T-cell (primary cell): Measurements from ENCODE around the gene BBC3. TPM values are rescaled to one million over a fixed set of nuclear protein-coding genes. Genes with fewer than 3 reads are reported as not detected.

Source experiments
- ATAC-seq, 4 experiments: fragments of 200-7000 bp in 3 of 4; fragments of 150-1000 bp in 1 of 4; cut with Tn5 transposase; replicated peaks in 1 of 4; 1 replicate in 3 of 4; 2 replicates in 1 of 4; pipeline ENCODE4 v1.10.0; 2021; ENCODE audit warnings: moderate library complexity in 3 of 4, mild to moderate bottlenecking in 2 of 4, moderate number of reproducible peaks in 1 of 4
- CTCF ChIA-PET, 2 donors: fragments of 300-600 bp; sonication (Branson Sonifier 250); formaldehyde crosslinking; loops; one replicate each; lab custom pipeline; 2022; ENCODE audit warnings: antibody characterized with exemption in 2 of 2; lab: Charles Lee
- POLR2A ChIA-PET, 2 donors: fragments of 300-600 bp; sonication (Branson Sonifier 250); formaldehyde crosslinking; loops; one replicate each; lab custom pipeline; 2022; ENCODE audit warnings: antibody characterized with exemption in 2 of 2; lab: Charles Lee
- DNase-seq, 35 experiments: peaks; one replicate each; pipeline versions ENCODE4 v3.0.0 to v3.0.0-alpha.2; 2013 to 2023
- H3K27ac ChIP-seq: one replicate; pipeline ENCODE4 v1.5.1; 2013; ENCODE audit warnings: low read length
- H3K27me3 ChIP-seq, 2 experiments: replicated peaks in 1 of 2; 1 replicate in 1 of 2; 2 replicates in 1 of 2; pipeline versions ENCODE4 v1.6.1 to v1.7.0; 2013; ENCODE audit warnings: low read length in 1 of 2, mixed read lengths in 1 of 2; ENCODE audit not compliant: control insufficient read depth in 2 of 2, insufficient read depth in 2 of 2; ENCODE audit errors: extremely low read depth in 1 of 2
- H3K36me3 ChIP-seq, 2 donors: 1 replicate in 1 of 2; 2 replicates in 1 of 2; pipeline versions ENCODE4 v1.6.1 to v1.7.0; 2013; ENCODE audit warnings: low read length in 1 of 2; ENCODE audit not compliant: control insufficient read depth in 2 of 2, insufficient read depth in 1 of 2; ENCODE audit errors: extremely low read depth in 1 of 2
- H3K4me1 ChIP-seq, 2 experiments: 1 replicate in 1 of 2; 2 replicates in 1 of 2; pipeline versions ENCODE4 v1.6.1 to v1.7.0; 2013; ENCODE audit warnings: low read length in 2 of 2, mixed read lengths in 1 of 2; ENCODE audit not compliant: insufficient read depth in 2 of 2, control insufficient read depth in 1 of 2; ENCODE audit errors: extremely low read depth in 1 of 2
- H3K4me3 ChIP-seq, 2 donors: 1 replicate in 1 of 2; 2 replicates in 1 of 2; pipeline versions ENCODE4 v1.5.1 to v1.7.0; 2013; ENCODE audit warnings: mild to moderate bottlenecking in 2 of 2, low read length in 1 of 2, moderate library complexity in 1 of 2; ENCODE audit not compliant: control insufficient read depth in 1 of 2; ENCODE audit errors: extremely low read depth in 1 of 2
- H3K9me3 ChIP-seq: 2 replicates; pipeline ENCODE4 v1.7.0; 2013
- H3K27ac Mint-ChIP-seq, 2 donors: one replicate each; pipeline ENCODE4 v1.8.0; 2020 to 2021; ENCODE audit warnings: mild to moderate bottlenecking in 2 of 2, mixed read lengths in 2 of 2
- H3K27me3 Mint-ChIP-seq, 2 donors: one replicate each; pipeline ENCODE4 v1.8.0; 2021 to 2022; ENCODE audit warnings: mixed read lengths in 2 of 2
- H3K36me3 Mint-ChIP-seq: one replicate; pipeline ENCODE4 v1.8.0; 2021; ENCODE audit warnings: mixed read lengths
- H3K4me1 Mint-ChIP-seq, 3 donors: one replicate each; pipeline ENCODE4 v1.8.0; 2020 to 2022; ENCODE audit warnings: mixed read lengths in 3 of 3, mild to moderate bottlenecking in 1 of 3
- H3K4me3 Mint-ChIP-seq, 3 donors: one replicate each; pipeline ENCODE4 v1.8.0; 2020 to 2022; ENCODE audit warnings: mild to moderate bottlenecking in 3 of 3, mixed read lengths in 3 of 3, moderate library complexity in 3 of 3
- H3K9me3 Mint-ChIP-seq, 3 donors: one replicate each; pipeline ENCODE4 v1.8.0; 2020 to 2022; ENCODE audit warnings: mixed read lengths in 3 of 3
- WGBS: methylation state at CpG from one replicate; pipeline ENCODE4 v1.1.5; 2013; ENCODE audit warnings: missing lambda C conversion rate; ENCODE audit not compliant: insufficient coverage; 5-methylcytosine and 5-hydroxymethylcytosine counted together
- total RNA-seq, 35 experiments: library from RNA in 6 of 35; stranded (reverse) in 6 of 35; fragments of 120-200 nt in 1 of 35; gene quantifications; one replicate each; pipeline versions ENCODE4 v1.2.1 to v1.2.4 and lab custom pipeline; 2013 to 2026

Gene BBC3
- total RNA-seq, 5 donors from 2014 or later (not counting 1 experiment from before 2014, with no cell fraction given): 20.0 to 48.6 (median 39.2) TPM

- Mint-ChIP-seq H3K27me3 (no peaks in the 10 kb centered on the region), H3K36me3 (peaks cover 28% of the 10 kb centered on the region), H3K9me3 (no peaks in the 10 kb centered on the region), H3K4me1 (peaks cover 17 to 23% (median 17%) of the 10 kb centered on the region in 3 donors), H3K27ac (no peak overlapping the region), H3K4me3 (no peak overlapping the region)
- no peak for ATAC-seq
- Histone ChIP-seq H3K4me1 (peaks cover under 1 to 10% of the 10 kb centered on the region in 2 experiments), H3K9me3 (no peaks in the 10 kb centered on the region), H3K27me3 (no peaks in the 10 kb centered on the region), H3K36me3 (peaks cover 4 to 35% of the 10 kb centered on the region in 2 donors), H3K4me3 (no peak overlapping the region), H3K27ac (no peak overlapping the region)
- DNase-seq: no peak
- WGBS: 100% methylated on average over 1 of the region's 4 CpGs
- CTCF ChIA-PET: no interaction called here
- POLR2A ChIA-PET: interaction anchor here in 1 of 2 donors (0.6 kb wide), 1 partner anchor 38 kb away, joined by 4 read pairs; no protein-coding TSS in a partner anchor
These were observed 33.9 kb downstream of the BBC3 start for GRCh38 chr19:47197141-47197540.

- Mint-ChIP-seq H3K4me3 (no peak overlapping the region), H3K27ac (no peak overlapping the region)
These were observed 35.6 kb downstream of the BBC3 start for GRCh38 chr19:47195434-47195833.

GRCh38 chr19:47190167-47190727, 40.8 kb downstream of the BBC3 start:
- H3K9me3 ChIP-seq: no peaks in the 10 kb centered on the region
- 31% methylated on average over 5 of the region's 12 CpGs for WGBS
- DNase-seq: peak; percentile 22 to 77 (median 57)
- H3K4me1 ChIP-seq: peaks cover 60 to 72% of the 10 kb centered on the region in 2 experiments
- peak overlapping the region; percentile 52 for H3K27ac ChIP-seq
- ChIA-PET POLR2A (interaction anchor here in 1 of 2 donors (0.6 kb wide), 1 partner anchor 40 kb away, joined by 4 read pairs; no protein-coding TSS in a partner anchor), CTCF (interaction anchor here in 1 of 2 donors (1.0 to 1.2 kb wide), 2 partner anchors 20 to 33 kb away, joined by 3 to 4 read pairs; no protein-coding TSS in a partner anchor)
- ATAC-seq: peak; percentile 45 to 62 (median 52)
- Mint-ChIP-seq H3K4me1 (peaks cover 68 to 74% (median 69%) of the 10 kb centered on the region in 3 donors), H3K9me3 (no peaks in the 10 kb centered on the region), H3K4me3 (peak overlapping the region; percentile 25 to 73 (median 64)), H3K27me3 (no peaks in the 10 kb centered on the region), H3K36me3 (peaks cover 14% of the 10 kb centered on the region), H3K27ac (peak overlapping the region; percentile 97 to 98)
- peaks cover 0 to 4% of the 10 kb centered on the region in 2 donors for H3K36me3 ChIP-seq
- no peaks in the 10 kb centered on the region for H3K27me3 ChIP-seq
- no peak overlapping the region for H3K4me3 ChIP-seq

More at GRCh38 chr19:47195434-47195833, 35.6 kb downstream of the BBC3 start:
- DNase-seq (no peak), ATAC-seq (no peak)
- ChIA-PET POLR2A (no interaction called here), CTCF (no interaction called here)
- Histone ChIP-seq H3K9me3 (no peaks in the 10 kb centered on the region), H3K4me3 (no peak overlapping the region), H3K36me3 (peaks cover 4 to 30% of the 10 kb centered on the region in 2 donors), H3K27ac (no peak overlapping the region), H3K4me1 (peaks cover 12 to 22% of the 10 kb centered on the region in 2 experiments), H3K27me3 (no peaks in the 10 kb centered on the region)
- Mint-ChIP-seq H3K4me1 (peaks cover 30 to 37% (median 31%) of the 10 kb centered on the region in 3 donors), H3K27me3 (no peaks in the 10 kb centered on the region), H3K36me3 (peaks cover 26% of the 10 kb centered on the region), H3K9me3 (no peaks in the 10 kb centered on the region)
- WGBS: 100% methylated on average over 1 of the region's 1 CpG

DNA sequence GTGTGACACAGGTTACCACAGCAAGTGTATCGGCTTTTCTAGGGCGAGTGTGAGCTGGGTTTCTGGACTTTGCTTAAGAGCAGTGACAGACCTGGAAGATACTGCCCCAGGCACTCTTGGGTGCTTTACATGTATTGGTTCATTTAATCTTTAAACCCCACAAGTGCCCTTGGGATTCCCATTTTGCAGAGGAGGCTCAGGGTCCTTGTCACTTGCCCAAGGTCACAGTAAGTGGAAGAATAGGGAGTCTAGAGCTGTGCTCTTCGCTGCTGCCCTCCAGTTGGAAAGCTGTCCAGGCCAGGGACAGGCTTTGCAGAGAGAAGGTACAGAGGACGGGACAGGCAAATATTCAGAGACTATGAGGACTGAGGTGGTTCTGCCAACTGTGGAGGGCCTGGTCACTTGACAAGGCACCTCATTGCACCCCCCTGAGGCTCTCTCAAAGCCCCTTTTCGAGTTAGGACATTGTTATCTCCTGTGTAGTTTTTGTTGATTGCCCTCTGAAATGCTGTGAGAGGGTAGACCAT, 42.4 kb downstream of the BBC3 start:
- peak overlapping the region; percentile 97 to 98 for H3K27ac Mint-ChIP-seq
- CTCF ChIA-PET: interaction anchor here in 1 of 2 donors (0.7 to 2.7 kb wide), 4 partner anchors 12 to 59 kb away, joined by 3 to 20 read pairs (median 9); no protein-coding TSS in a partner anchor
- peaks cover 74 to 79% (median 75%) of the 10 kb centered on the region in 3 donors for H3K4me1 Mint-ChIP-seq
- Histone ChIP-seq H3K4me3 (no peak overlapping the region), H3K27me3 (no peaks in the 10 kb centered on the region), H3K36me3 (peaks cover 0 to 4% of the 10 kb centered on the region in 2 donors), H3K9me3 (no peaks in the 10 kb centered on the region), H3K4me1 (peaks cover 68 to 79% of the 10 kb centered on the region in 2 experiments), H3K27ac (peak overlapping the region; percentile 6)
- no peaks in the 10 kb centered on the region for H3K9me3 Mint-ChIP-seq
- POLR2A ChIA-PET: interaction anchor here in 1 of 2 donors (0.6 to 1.2 kb wide), 2 partner anchors 37 to 43 kb away, joined by 3 to 6 read pairs; no protein-coding TSS in a partner anchor
- WGBS: 97% methylated on average over 5 of the region's 5 CpGs
- no peak for DNase-seq
- peaks cover 13% of the 10 kb centered on the region for H3K36me3 Mint-ChIP-seq
- ATAC-seq: no peak
- H3K4me3 Mint-ChIP-seq: peak overlapping the region; percentile 2 to 73 (median 9)
- no peaks in the 10 kb centered on the region for H3K27me3 Mint-ChIP-seq

- Mint-ChIP-seq H3K9me3 (no peaks in the 10 kb centered on the region), H3K36me3 (peaks cover 16% of the 10 kb centered on the region), H3K4me3 (peak overlapping the region in 2 of 3 donors; percentile 17 to 73), H3K27me3 (no peaks in the 10 kb centered on the region), H3K27ac (peak overlapping the region; percentile 97 to 98), H3K4me1 (peaks cover 79 to 83% (median 79%) of the 10 kb centered on the region in 3 donors)
- H3K4me3 ChIP-seq: no peak overlapping the region
- CTCF ChIA-PET: interaction anchor here (0.6 to 2.7 kb wide), 9 partner anchors 11 to 571 kb away, joined by 3 to 32 read pairs (median 4); partner anchors contain the start of gene ZC3H4 (in 1 of the 2)
- POLR2A ChIA-PET: interaction anchor here in 1 of 2 donors (0.6 to 1.2 kb wide), 2 partner anchors 38 to 42 kb away, joined by 3 to 6 read pairs; no protein-coding TSS in a partner anchor
- peak in 6 of 35 experiments; percentile 3 to 21 (median 10) for DNase-seq
- WGBS: 57% methylated on average over 1 of the region's 6 CpGs
- H3K27me3 ChIP-seq: no peaks in the 10 kb centered on the region
- H3K36me3 ChIP-seq: peaks cover 0 to 8% of the 10 kb centered on the region in 2 donors
- ATAC-seq: no peak
- peaks cover 74 to 81% of the 10 kb centered on the region in 2 experiments for H3K4me1 ChIP-seq
- no peaks in the 10 kb centered on the region for H3K9me3 ChIP-seq
- peak overlapping the region; percentile 82 for H3K27ac ChIP-seq
These were observed 43.2 kb downstream of the BBC3 start for GRCh38 chr19:47187797-47188196.

GRCh38 chr19:47187335-47187655, 43.7 kb downstream of the BBC3 start:
- no peaks in the 10 kb centered on the region for H3K27me3 ChIP-seq
- H3K4me3 ChIP-seq: no peak overlapping the region
- ChIA-PET CTCF (interaction anchor here (0.6 to 2.7 kb wide), 12 partner anchors 10 to 571 kb away, joined by 3 to 32 read pairs (median 8); partner anchors contain the start of genes CCDC9 (in 1 of the 2), SAE1 (in 1 of the 2) and ZC3H4 (in 1 of the 2)), POLR2A (interaction anchor here in 1 of 2 donors (1.3 kb wide), 1 partner anchor 30 kb away, joined by 7 read pairs; no protein-coding TSS in a partner anchor)
- Mint-ChIP-seq H3K4me3 (peak overlapping the region; percentile 62 to 73 (median 72)), H3K27ac (peak overlapping the region; percentile 97 to 98), H3K27me3 (no peaks in the 10 kb centered on the region), H3K9me3 (no peaks in the 10 kb centered on the region), H3K36me3 (peaks cover 19% of the 10 kb centered on the region), H3K4me1 (peaks cover 82 to 86% (median 84%) of the 10 kb centered on the region in 3 donors)
- peaks cover 0 to 8% of the 10 kb centered on the region in 2 donors for H3K36me3 ChIP-seq
- WGBS: 86% methylated on average over 2 of the region's 2 CpGs
- no peaks in the 10 kb centered on the region for H3K9me3 ChIP-seq
- ATAC-seq (no peak), DNase-seq (no peak)
- peaks cover 76 to 86% of the 10 kb centered on the region in 2 experiments for H3K4me1 ChIP-seq
- peak overlapping the region; percentile 82 for H3K27ac ChIP-seq
